Activated naive CD4-positive, alpha-beta T cell treated with anti-CD3 and anti-CD28 coated beads, Interleukin-2, amount 10 ng/mL, durations not matched to agents 7 days and 5 days (primary cell): Measurements from ENCODE around the gene CEP70.
"Not testable (repeated sequence)": the region's sequence is repeated elsewhere in the genome, so short reads cannot be mapped to it uniquely, and the experiment has no call there.

Experiments used
- CTCF ChIA-PET: fragments of 350-600 bp; sonication (Branson Sonifier 250); formaldehyde crosslinking; loops from one replicate; lab custom pipeline; 2021; ENCODE audit warnings: antibody characterized with exemption; lab: Charles Lee
- DNase-seq: peaks from one replicate; pipeline ENCODE4 v3.0.0-alpha.2; 2020
- H3K27ac Mint-ChIP-seq: one replicate; pipeline ENCODE4 v1.8.0; 2021; ENCODE audit warnings: mild to moderate bottlenecking, moderate library complexity, mixed read lengths
- H3K27me3 Mint-ChIP-seq: one replicate; pipeline ENCODE4 v1.8.0; 2021; ENCODE audit warnings: mild to moderate bottlenecking, mixed read lengths
- H3K36me3 Mint-ChIP-seq: one replicate; pipeline ENCODE4 v1.8.0; 2021; ENCODE audit warnings: mixed read lengths
- H3K4me1 Mint-ChIP-seq: one replicate; pipeline ENCODE4 v1.8.0; 2021; ENCODE audit warnings: mixed read lengths
- H3K4me3 Mint-ChIP-seq: one replicate; pipeline ENCODE4 v1.8.0; 2021; ENCODE audit warnings: mild to moderate bottlenecking, moderate library complexity, mixed read lengths
- H3K9me3 Mint-ChIP-seq: one replicate; pipeline ENCODE4 v1.8.0; 2021; ENCODE audit warnings: mixed read lengths

Gene CEP70

GRCh38 chr3:138486580-138486979, 107.5 kb downstream of the CEP70 start:
- DNase-seq, H3K27ac Mint-ChIP-seq, H3K4me1 Mint-ChIP-seq, CTCF ChIA-PET, H3K27me3 Mint-ChIP-seq, H3K4me3 Mint-ChIP-seq: not testable (repeated sequence)
- Mint-ChIP-seq H3K9me3 (peaks cover 38% of the 10 kb centered on the region), H3K36me3 (peaks cover 12% of the 10 kb centered on the region)

GRCh38 chr3:138484672-138485071, 109.4 kb downstream of the CEP70 start:
- not testable (repeated sequence) for H3K4me1 Mint-ChIP-seq, DNase-seq, H3K27me3 Mint-ChIP-seq, H3K4me3 Mint-ChIP-seq, H3K27ac Mint-ChIP-seq
- peaks cover 37% of the 10 kb centered on the region for H3K9me3 Mint-ChIP-seq
- H3K36me3 Mint-ChIP-seq, result peaks cover 12% of the 10 kb centered on the region
- CTCF ChIA-PET, result interaction anchor here (1.0 kb wide), 1 partner anchor 431 kb away, joined by 3 read pairs; no protein-coding TSS in a partner anchor

- no peaks in the 10 kb centered on the region for H3K9me3 Mint-ChIP-seq
- H3K27me3 Mint-ChIP-seq, result peaks cover 4% of the 10 kb centered on the region
- H3K4me3 Mint-ChIP-seq, result no peak overlapping the region
- CTCF ChIA-PET, result interaction anchor here (0.6 to 4.4 kb wide), 24 partner anchors 9 to 493 kb away, joined by 3 to 33 read pairs (median 4); partner anchors contain the start of genes CEP70 and ESYT3
- H3K27ac Mint-ChIP-seq, result no peak overlapping the region
- no peaks in the 10 kb centered on the region for H3K4me1 Mint-ChIP-seq
- peak; percentile 66 for DNase-seq
- H3K36me3 Mint-ChIP-seq, result no peaks in the 10 kb centered on the region
Measured at GRCh38 chr3:138479438-138479863, 114.6 kb downstream of the CEP70 start.

GRCh38 chr3:138477801-138478200, 116.3 kb downstream of the CEP70 start:
- H3K27ac Mint-ChIP-seq, result no peak overlapping the region
- no peak for DNase-seq
- H3K9me3 Mint-ChIP-seq, result no peaks in the 10 kb centered on the region
- peaks cover 8% of the 10 kb centered on the region for H3K27me3 Mint-ChIP-seq
- H3K4me3 Mint-ChIP-seq, result no peak overlapping the region
- CTCF ChIA-PET, result interaction anchor here (1.3 to 4.4 kb wide), 3 partner anchors 115 to 446 kb away, joined by 4 to 33 read pairs (median 21); partner anchors contain the start of gene CEP70
- H3K4me1 Mint-ChIP-seq, result no peaks in the 10 kb centered on the region
- H3K36me3 Mint-ChIP-seq, result no peaks in the 10 kb centered on the region

- H3K4me3 Mint-ChIP-seq, result no peak overlapping the region
- no peaks in the 10 kb centered on the region for H3K36me3 Mint-ChIP-seq
- H3K9me3 Mint-ChIP-seq, result no peaks in the 10 kb centered on the region
- H3K4me1 Mint-ChIP-seq, result no peaks in the 10 kb centered on the region
- H3K27me3 Mint-ChIP-seq, result peaks cover 12% of the 10 kb centered on the region
- no peak for DNase-seq
- no peak overlapping the region for H3K27ac Mint-ChIP-seq
- CTCF ChIA-PET, result interaction anchor here (1.2 to 4.4 kb wide), 4 partner anchors 116 to 447 kb away, joined by 4 to 33 read pairs (median 13); partner anchors contain the start of gene CEP70
Measured at GRCh38 chr3:138477120-138477519, 116.9 kb downstream of the CEP70 start.

- H3K27me3 Mint-ChIP-seq, result peaks cover 12% of the 10 kb centered on the region
- no peak for DNase-seq
- no peak overlapping the region for H3K27ac Mint-ChIP-seq
- H3K9me3 Mint-ChIP-seq, result no peaks in the 10 kb centered on the region
- H3K4me3 Mint-ChIP-seq, result no peak overlapping the region
- H3K36me3 Mint-ChIP-seq, result no peaks in the 10 kb centered on the region
- H3K4me1 Mint-ChIP-seq, result no peaks in the 10 kb centered on the region
- CTCF ChIA-PET, result interaction anchor here (1.2 to 1.3 kb wide), 2 partner anchors 439 to 440 kb away, joined by 4 to 5 read pairs; no protein-coding TSS in a partner anchor
Measured at GRCh38 chr3:138476526-138476925, 117.5 kb downstream of the CEP70 start.

GRCh38 chr3:138474163-138474562, 119.9 kb downstream of the CEP70 start:
- Mint-ChIP-seq H3K4me1 (no peaks in the 10 kb centered on the region), H3K36me3 (no peaks in the 10 kb centered on the region), H3K4me3 (no peak overlapping the region), H3K9me3 (no peaks in the 10 kb centered on the region), H3K27me3 (peaks cover 16% of the 10 kb centered on the region), H3K27ac (no peak overlapping the region)
- CTCF ChIA-PET, result no interaction called here
- no peak for DNase-seq

GRCh38 chr3:138473391-138473790, 120.7 kb downstream of the CEP70 start:
- no peaks in the 10 kb centered on the region for H3K9me3 Mint-ChIP-seq
- no peak for DNase-seq
- no peaks in the 10 kb centered on the region for H3K36me3 Mint-ChIP-seq
- no peaks in the 10 kb centered on the region for H3K4me1 Mint-ChIP-seq
- CTCF ChIA-PET, result no interaction called here
- H3K4me3 Mint-ChIP-seq, result no peak overlapping the region
- peaks cover 18% of the 10 kb centered on the region for H3K27me3 Mint-ChIP-seq
- no peak overlapping the region for H3K27ac Mint-ChIP-seq

GRCh38 chr3:138472141-138472825, 121.8 kb downstream of the CEP70 start:
- Mint-ChIP-seq H3K27ac (no peak overlapping the region), H3K9me3 (no peaks in the 10 kb centered on the region), H3K4me1 (no peaks in the 10 kb centered on the region), H3K27me3 (peaks cover 25% of the 10 kb centered on the region), H3K4me3 (no peak overlapping the region), H3K36me3 (no peaks in the 10 kb centered on the region)
- CTCF ChIA-PET, result interaction anchor here (1.0 to 1.2 kb wide), 2 partner anchors 9 to 451 kb away, joined by 3 to 5 read pairs; no protein-coding TSS in a partner anchor
- no peak for DNase-seq

- Mint-ChIP-seq H3K4me3 (no peak overlapping the region), H3K36me3 (no peaks in the 10 kb centered on the region), H3K27me3 (peaks cover 27% of the 10 kb centered on the region), H3K4me1 (no peaks in the 10 kb centered on the region), H3K9me3 (no peaks in the 10 kb centered on the region), H3K27ac (no peak overlapping the region)
- CTCF ChIA-PET, result interaction anchor here (1.2 kb wide), 1 partner anchor 452 kb away, joined by 5 read pairs; no protein-coding TSS in a partner anchor
- DNase-seq, result no peak
Measured at GRCh38 chr3:138471481-138471880, 122.6 kb downstream of the CEP70 start.

- DNase-seq, result no peak
- Mint-ChIP-seq H3K27ac (no peak overlapping the region), H3K36me3 (no peaks in the 10 kb centered on the region), H3K27me3 (peaks cover 27% of the 10 kb centered on the region), H3K9me3 (no peaks in the 10 kb centered on the region), H3K4me1 (no peaks in the 10 kb centered on the region), H3K4me3 (no peak overlapping the region)
- CTCF ChIA-PET, result interaction anchor here (1.1 kb wide), 1 partner anchor 8 kb away, joined by 5 read pairs; no protein-coding TSS in a partner anchor
Measured at GRCh38 chr3:138470687-138471086, 123.4 kb downstream of the CEP70 start.

- DNase-seq, result no peak
- Mint-ChIP-seq H3K4me1 (no peaks in the 10 kb centered on the region), H3K9me3 (no peaks in the 10 kb centered on the region), H3K4me3 (no peak overlapping the region), H3K27me3 (peaks cover 34% of the 10 kb centered on the region), H3K36me3 (no peaks in the 10 kb centered on the region), H3K27ac (no peak overlapping the region)
- CTCF ChIA-PET, result interaction anchor here (1.1 kb wide), 1 partner anchor 9 kb away, joined by 5 read pairs; no protein-coding TSS in a partner anchor
Measured at GRCh38 chr3:138469874-138470273, 124.2 kb downstream of the CEP70 start.

GRCh38 chr3:138468886-138469285, 125.2 kb downstream of the CEP70 start:
- Mint-ChIP-seq H3K27me3 (peaks cover 39% of the 10 kb centered on the region), H3K27ac (no peak overlapping the region), H3K9me3 (no peaks in the 10 kb centered on the region), H3K36me3 (no peaks in the 10 kb centered on the region), H3K4me3 (no peak overlapping the region), H3K4me1 (no peaks in the 10 kb centered on the region)
- CTCF ChIA-PET, result interaction anchor here (1.6 to 3.0 kb wide), 2 partner anchors 10 to 447 kb away, joined by 6 to 12 read pairs; no protein-coding TSS in a partner anchor
- no peak for DNase-seq

- Mint-ChIP-seq H3K36me3 (no peaks in the 10 kb centered on the region), H3K27me3 (peaks cover 39% of the 10 kb centered on the region), H3K27ac (no peak overlapping the region), H3K4me3 (no peak overlapping the region), H3K4me1 (no peaks in the 10 kb centered on the region), H3K9me3 (no peaks in the 10 kb centered on the region)
- CTCF ChIA-PET, result interaction anchor here (1.6 to 3.0 kb wide), 2 partner anchors 11 to 447 kb away, joined by 6 to 12 read pairs; no protein-coding TSS in a partner anchor
- DNase-seq, result no peak
Measured at GRCh38 chr3:138468451-138468850, 125.6 kb downstream of the CEP70 start.
